Activated CD4-positive, CD25-positive, alpha-beta regulatory T cell treated with anti-CD3 and anti-CD28 coated beads, Interleukin-2, amount 50 U/mL, for 24 hours (primary cell): ENCODE results near the gene MRPL53.

Source experiments
- ATAC-seq, 2 donors: fragments of 150-1000 bp; cut with Tn5 transposase; one replicate each; pipeline ENCODE4 v1.10.0; 2021; ENCODE audit warnings: mild to moderate bottlenecking in 1 of 2, moderate library complexity in 1 of 2

The MRPL53 gene

GRCh38 chr2:74472086-74472944 lies at the start of gene MRPL53:
Gene MRPL53 (minus strand): TSS chr2:74472680. CDS start chr2:74472660, 20 bp downstream.
- ATAC-seq, result peak; percentile 94 to 97

DNA sequence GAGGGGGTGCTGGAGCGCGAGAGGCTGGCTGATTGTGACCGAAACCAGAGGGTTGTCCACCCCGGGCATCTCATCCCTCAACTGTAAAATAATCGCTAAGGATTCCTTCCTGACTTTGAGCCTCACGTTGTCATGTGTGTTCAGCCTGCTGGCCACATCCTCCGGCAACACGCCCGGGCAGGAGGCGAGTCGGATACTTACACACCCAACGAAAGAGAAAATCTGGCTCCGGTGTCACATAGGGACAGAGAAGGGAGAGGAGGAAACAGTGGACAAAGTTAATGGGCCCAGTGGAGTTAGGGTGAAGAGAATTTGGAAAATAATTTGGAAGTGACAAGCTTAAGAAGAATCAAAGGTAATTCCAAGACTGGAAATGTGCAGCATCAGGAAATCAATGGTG lies 44.2 kb upstream of the MRPL53 start:
- ATAC-seq, result no peak

GRCh38 chr2:74515981-74516633 lies 43.6 kb upstream of the MRPL53 start:
- ATAC-seq, result peak; percentile 87 to 88

- ATAC-seq, result no peak
Observed at GRCh38 chr2:74515271-74515980, 42.9 kb upstream of the MRPL53 start.

- no peak for ATAC-seq
Observed at GRCh38 chr2:74514368-74515270, 42.1 kb upstream of the MRPL53 start, which contains the start of gene TLX2. Gene TLX2 (plus strand): TSS chr2:74514450. CDS start chr2:74514807, 357 bp downstream.

- no peak for ATAC-seq
Observed at GRCh38 chr2:74513605-74514367, 41.3 kb upstream of the MRPL53 start.

DNA sequence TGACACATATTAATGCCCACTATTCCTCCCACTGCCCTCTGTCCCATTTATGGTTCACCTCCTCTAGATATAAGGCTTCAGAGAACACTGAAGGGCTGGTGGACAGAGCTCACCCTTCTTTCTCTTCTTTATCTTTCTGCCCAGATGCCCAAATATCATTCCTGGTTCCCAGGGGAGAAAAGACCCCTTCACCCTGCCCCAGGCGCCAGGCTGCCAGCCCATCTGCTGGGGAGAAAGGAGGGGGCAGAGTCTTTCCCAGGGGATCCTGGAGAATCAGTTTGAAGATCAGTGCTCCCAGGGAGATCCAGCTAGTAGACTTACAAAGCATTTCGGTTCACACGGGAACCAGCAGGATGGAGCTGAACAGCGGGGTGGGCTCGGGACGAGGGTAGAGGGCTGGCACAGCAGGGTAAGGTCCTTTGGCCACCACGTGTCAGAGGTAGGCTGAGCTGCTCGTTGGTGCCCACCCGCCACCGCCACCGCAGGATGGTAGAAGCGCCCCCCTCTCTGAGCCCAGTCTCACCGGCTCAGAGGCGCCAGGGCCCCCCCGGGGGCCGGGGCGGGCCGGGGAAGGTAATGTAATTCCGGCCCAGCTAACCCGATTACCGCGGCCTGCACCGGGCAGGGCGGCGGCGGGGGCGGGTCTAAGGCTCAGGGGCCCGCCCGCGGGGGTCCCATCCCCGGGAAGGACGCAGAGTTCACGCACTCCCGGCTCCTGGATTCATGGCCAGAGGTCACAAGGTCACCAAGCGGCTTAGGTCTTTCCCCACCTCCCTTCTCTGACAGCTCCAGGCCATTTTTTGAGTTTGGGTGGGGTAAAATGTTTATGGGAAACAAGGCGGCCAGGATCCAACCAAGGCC lies 40.5 kb upstream of the MRPL53 start:
- ATAC-seq, result no peak

DNA sequence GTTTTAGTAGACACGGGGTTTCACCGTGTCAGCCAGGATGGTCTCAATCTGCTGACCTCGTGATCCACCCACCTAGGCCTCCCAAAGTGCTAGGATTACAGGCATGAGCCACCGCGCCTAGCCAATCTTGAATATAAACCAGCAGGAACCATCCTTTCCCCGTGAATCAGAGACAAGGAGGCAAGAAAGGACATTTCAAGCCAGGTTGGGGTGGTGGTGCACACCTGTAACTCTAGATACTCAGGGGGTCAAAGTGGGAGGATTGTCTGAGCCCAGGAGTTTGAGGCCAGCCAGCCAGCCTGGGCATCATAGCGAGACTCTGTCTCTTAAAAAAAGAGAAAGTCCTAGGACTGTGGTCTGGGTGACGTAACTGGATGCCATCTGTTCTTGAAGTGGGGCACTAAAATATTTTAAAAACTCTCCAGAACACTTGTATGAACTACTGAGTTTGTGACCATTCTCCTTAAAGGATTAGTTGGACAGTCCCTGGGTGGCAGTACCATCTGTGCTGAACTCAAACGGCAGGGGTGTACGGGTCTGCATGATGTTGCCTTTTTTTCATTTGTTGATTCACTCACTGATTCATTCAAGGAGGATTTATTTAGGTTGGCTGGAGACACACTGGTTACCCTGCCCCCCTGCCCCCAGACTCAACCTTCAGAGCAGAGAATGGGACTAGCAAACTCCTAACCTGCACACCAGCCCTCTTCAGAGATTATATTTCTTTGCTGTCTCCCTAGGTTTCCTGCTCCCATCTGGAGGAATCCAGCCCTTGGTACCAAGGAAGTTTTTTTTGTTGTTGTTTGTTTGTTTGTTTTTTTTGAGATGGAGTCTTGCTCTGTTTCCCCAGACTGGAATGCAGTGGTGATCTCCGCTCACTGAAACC lies 38.9 kb upstream of the MRPL53 start:
- no peak for ATAC-seq

DNA sequence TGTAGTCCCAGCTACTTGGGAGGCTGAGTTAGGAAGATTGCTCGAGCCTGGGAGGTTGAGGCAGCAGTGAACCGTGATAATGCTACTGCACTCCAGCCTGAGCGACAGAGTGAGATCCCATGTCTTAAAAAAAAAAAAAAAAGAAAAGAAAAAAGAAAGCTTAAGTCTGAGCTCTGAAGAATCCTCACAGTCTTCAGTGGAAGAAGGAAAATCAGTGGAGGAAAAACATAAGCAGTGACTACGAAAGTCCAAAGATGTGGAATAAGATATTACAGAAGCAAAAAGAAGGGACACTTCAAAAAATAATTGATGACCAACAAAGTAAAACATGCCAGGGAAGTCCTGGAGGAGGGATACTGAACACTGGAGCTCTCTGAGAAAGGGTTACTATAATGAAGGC lies 37.8 kb upstream of the MRPL53 start:
- ATAC-seq, result no peak

GRCh38 chr2:74507926-74508520 lies 35.5 kb upstream of the MRPL53 start:
- no peak for ATAC-seq

DNA sequence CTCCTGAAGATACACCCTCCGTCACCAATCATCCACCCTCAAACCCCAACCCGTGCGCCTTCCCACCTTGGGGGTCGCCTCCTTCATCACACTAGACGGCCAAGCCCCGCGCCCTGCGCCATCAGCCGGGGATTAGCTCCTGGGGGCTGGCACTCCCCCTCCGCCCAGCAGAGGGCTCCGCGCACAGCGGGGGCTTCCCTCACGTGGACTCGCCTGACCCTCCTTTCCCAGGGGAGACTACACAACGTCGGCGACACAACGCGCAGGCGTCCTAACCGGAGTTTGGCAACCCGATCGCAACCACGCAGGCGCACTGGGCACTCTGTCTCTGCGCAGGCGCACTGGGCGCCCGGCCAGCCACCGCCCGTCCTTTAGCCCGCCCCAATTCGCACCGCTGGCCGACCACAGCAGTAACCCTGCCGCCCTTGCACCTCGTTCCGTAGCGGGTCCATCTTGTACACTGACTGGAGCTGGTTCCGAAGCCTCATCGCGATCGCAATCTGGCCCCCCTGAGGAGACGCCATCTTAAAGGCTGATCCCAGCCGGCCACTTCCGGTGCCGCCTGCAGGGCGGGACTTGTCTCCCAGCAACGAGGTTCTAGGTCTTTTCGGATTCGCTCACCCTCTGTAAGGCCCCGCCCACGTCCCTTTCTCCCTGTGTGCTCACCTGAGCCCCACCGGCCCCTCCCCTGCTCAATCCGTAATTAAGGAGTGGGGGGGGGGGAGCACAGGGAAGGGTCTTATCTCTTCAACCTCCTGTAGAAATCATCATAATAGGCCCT lies 34.9 kb upstream of the MRPL53 start, which contains the start of gene PCGF1:
PCGF1 (minus strand) TSS at position 551 of the 781 bp plus-strand sequence; CDS start at position 524, 27 bp downstream.
- peak; percentile 93 to 95 for ATAC-seq

- ATAC-seq, result no peak
Observed at GRCh38 chr2:74505448-74506246, 33.2 kb upstream of the MRPL53 start.

DNA sequence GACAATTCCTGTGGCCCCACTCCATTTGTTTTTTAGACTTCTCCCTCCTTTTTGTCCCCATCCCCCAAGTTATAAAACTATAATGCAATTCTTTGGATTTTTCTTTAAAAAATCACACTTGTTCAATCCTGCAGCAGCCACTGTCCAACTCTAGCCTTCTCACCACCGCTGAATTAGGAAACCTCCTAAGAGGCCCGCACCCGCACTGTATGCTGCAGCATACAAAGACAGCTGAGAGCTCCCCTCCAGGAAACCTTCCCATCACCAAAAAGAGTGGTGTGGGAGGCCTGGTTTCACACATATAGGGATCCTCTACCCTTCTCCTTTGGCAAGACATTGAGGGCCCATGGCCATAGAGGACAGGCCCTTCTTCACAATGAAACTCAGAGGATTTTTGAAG lies 32.1 kb upstream of the MRPL53 start:
- ATAC-seq, result no peak

GRCh38 chr2:74503506-74504475 lies 31.3 kb upstream of the MRPL53 start:
- ATAC-seq, result no peak

- ATAC-seq, result peak; percentile 17 to 26
Observed at GRCh38 chr2:74502720-74503505, 30.4 kb upstream of the MRPL53 start.
